Endothelial cell of umbilical vein (primary cell): Measurements from ENCODE around the gene NAT10. TPM values are rescaled to one million over a fixed set of nuclear protein-coding genes. Genes with fewer than 3 reads are reported as not detected.

ENCODE experiments used
- BruUV-seq: library from RNA; stranded (reverse); fragments of 400-500 nt; replicated peaks from 2 replicates; lab custom pipeline; 2021; lab: Mats Ljungman, UMichigan
- CTCF ChIA-PET: fragments of 300-600, 350-600 bp; sonication (Branson Sonifier 250); formaldehyde crosslinking; loops from one replicate; lab custom pipeline; 2021; ENCODE audit warnings: antibody characterized with exemption, inconsistent platforms; lab: Charles Lee
- POLR2A ChIA-PET: fragments of 300-600, 350-600 bp; sonication (Branson Sonifier 250); formaldehyde crosslinking; loops from one replicate; lab custom pipeline; 2021; ENCODE audit warnings: antibody characterized with exemption, inconsistent platforms; lab: Charles Lee
- DNase-seq: peaks from one replicate; pipeline ENCODE4 v3.0.0-alpha.2; 2011; ENCODE audit warnings: low read depth, low spot score
- FAIRE-seq: peaks from 2 replicates; lab custom pipeline; 2011; peaks lifted over from hg19 to GRCh38; lab: Jason Lieb, UNC
- H2AFZ ChIP-seq: 2 replicates; pipeline ENCODE4 v1.6.0; 2012; ENCODE audit warnings: low read depth, low read length, control low read depth, inconsistent platforms
- H3K27ac ChIP-seq: 2 replicates; pipeline ENCODE4 v1.5.1; 2011; ENCODE audit warnings: low read depth, mild to moderate bottlenecking, control low read depth, low read length, moderate library complexity; ENCODE audit not compliant: insufficient read depth
- H3K27me3 ChIP-seq, 2 experiments: 2 replicates each; pipeline versions ENCODE4 v1.6.0 to v1.6.1; 2011; ENCODE audit warnings: low read length in 2 of 2, mixed read lengths in 1 of 2; ENCODE audit not compliant: control insufficient read depth in 2 of 2, insufficient read depth in 2 of 2
- H3K36me3 ChIP-seq, 2 experiments: 2 replicates in 1 of 2; 3 replicates in 1 of 2; pipeline ENCODE4 v1.5.1; 2011; ENCODE audit warnings: low read length in 2 of 2, mild to moderate bottlenecking in 1 of 2, moderate library complexity in 1 of 2; ENCODE audit not compliant: control insufficient read depth in 2 of 2, insufficient read depth in 2 of 2; ENCODE audit errors: extremely low read depth in 1 of 2
- H3K4me1 ChIP-seq: 3 replicates; pipeline ENCODE4 v1.5.1; 2011; ENCODE audit warnings: mild to moderate bottlenecking, low read length; ENCODE audit not compliant: control insufficient read depth, insufficient read depth; ENCODE audit errors: extremely low read depth
- H3K4me2 ChIP-seq: 2 replicates; pipeline ENCODE4 v1.6.1; 2011; ENCODE audit warnings: low read length, control low read depth, mixed read lengths; ENCODE audit not compliant: insufficient read depth
- H3K4me3 ChIP-seq, 3 experiments: fragments of 200-600 bp in 1 of 3; sonication (generic), shearing (Covaris generic) in 1 of 3; replicated peaks in 1 of 3; 2 replicates each; pipeline ENCODE4 v1.5.1; 2011 to 2016; ENCODE audit warnings: control low read depth in 3 of 3, low read length in 3 of 3, mild to moderate bottlenecking in 2 of 3, inconsistent platforms in 1 of 3, low read depth in 1 of 3, moderate library complexity in 1 of 3; ENCODE audit not compliant: insufficient read depth in 1 of 3
- H3K79me2 ChIP-seq: 2 replicates; pipeline ENCODE4 v1.6.0; 2012; ENCODE audit warnings: low read length, inconsistent platforms; ENCODE audit not compliant: control insufficient read depth, insufficient read depth
- H3K9ac ChIP-seq: replicated peaks from 2 replicates; pipeline ENCODE3; 2011; ENCODE audit warnings: low read length, control low read depth; ENCODE audit not compliant: insufficient read depth; ENCODE audit errors: extremely low read depth
- H3K9me1 ChIP-seq: replicated peaks from 3 replicates; pipeline ENCODE4 v1.6.0; 2011; ENCODE audit warnings: mild to moderate bottlenecking, low read length; ENCODE audit not compliant: control insufficient read depth, insufficient read depth; ENCODE audit errors: extremely low read depth
- H3K9me3 ChIP-seq: replicated peaks from 2 replicates; pipeline ENCODE4 v1.5.1; 2012; ENCODE audit warnings: low read length, inconsistent platforms; ENCODE audit not compliant: control insufficient read depth, insufficient read depth
- H4K20me1 ChIP-seq: replicated peaks from 2 replicates; pipeline ENCODE3; 2011; ENCODE audit warnings: mild to moderate bottlenecking, low read length; ENCODE audit not compliant: control insufficient read depth, insufficient read depth; ENCODE audit errors: extremely low read depth
- EZH2 ChIP-seq: IDR thresholded peaks from 2 replicates; pipeline ENCODE4 v1.6.1; 2012; ENCODE audit warnings: borderline replicate concordance, low read depth, mild to moderate bottlenecking, moderate library complexity, low read length, inconsistent platforms; ENCODE audit not compliant: severe bottlenecking
- FOS ChIP-seq: IDR thresholded peaks from 2 replicates; pipeline ENCODE4 v1.6.1; 2011; ENCODE audit warnings: mild to moderate bottlenecking, low read length, moderate library complexity, borderline replicate concordance; ENCODE audit not compliant: insufficient read depth
- GATA2 ChIP-seq: IDR thresholded peaks from 2 replicates; pipeline ENCODE4 v1.7.0; 2011; ENCODE audit warnings: low read depth, mild to moderate bottlenecking, moderate library complexity, mixed read lengths, low read length; ENCODE audit not compliant: insufficient read length, insufficient read depth
- JUN ChIP-seq: IDR thresholded peaks from 2 replicates; pipeline ENCODE4 v1.6.1; 2011; ENCODE audit warnings: borderline replicate concordance, low read depth; ENCODE audit not compliant: insufficient read length, insufficient read depth
- POLR2AphosphoS5 ChIP-seq: IDR thresholded peaks from 2 replicates; pipeline ENCODE4 v1.6.1; 2012; ENCODE audit warnings: low read depth, mild to moderate bottlenecking, control low read depth, low read length, moderate library complexity; ENCODE audit not compliant: insufficient read depth
- dilution Hi-C: fragments of 300-500 bp; cut with MboI; formaldehyde crosslinking; loops from one replicate; pipeline ENCODE4 v1.15.0; 2019; ENCODE audit warnings: low sequenced_read_pairs; ENCODE audit not compliant: extremely low pct_ligation_motif_present
- intact Hi-C: fragments of 100-400 bp; cut with micrococcal nuclease; formaldehyde crosslinking; loops from one replicate; pipeline ENCODE4 v1.10.0; 2022
- polyA plus RNA-seq, 4 experiments: library from polyadenylated mRNA; depleted of rRNA in 3 of 4; stranded (reverse) in 3 of 4; unstranded in 1 of 4; fragments of >200 nt; gene quantifications; 2 replicates each; pipeline versions ENCODE4 v1.2.1 to v1.2.3, GENCODE V29; 2011 to 2012; ENCODE audit warnings: missing spikeins in 1 of 4
- total RNA-seq: library from RNA; stranded (reverse); gene quantifications from 2 replicates; pipeline ENCODE4 v1.2.3, GENCODE V29; 2021
- TF ChIP-seq, protein P1 (sequence below), 2 donors: IDR thresholded peaks; 1 replicate in 1 of 2; 2 replicates in 1 of 2; pipeline ENCODE4 v1.5.1; 2011; ENCODE audit warnings: low read length in 2 of 2, mild to moderate bottlenecking in 2 of 2, moderate library complexity in 2 of 2, control low read depth in 1 of 2, inconsistent platforms in 1 of 2, low read depth in 1 of 2; ENCODE audit not compliant: insufficient read depth in 1 of 2; ENCODE audit errors: extremely low read depth in 1 of 2
- TF ChIP-seq, protein P2 (sequence below): IDR thresholded peaks from 2 replicates; pipeline ENCODE4 v1.6.1; 2011; ENCODE audit not compliant: insufficient read depth, insufficient read length

The NAT10 gene
- total and polyA plus RNA-seq, 2 donors (not counting 3 experiments of a cell fraction or from before 2014, with no cell fraction given): 32.0 to 57.6 TPM

GRCh38 chr11:34160791-34161190 is 55.4 kb downstream of the NAT10 start:
- FAIRE-seq: no peak
- Histone ChIP-seq H4K20me1 (no peaks in the 10 kb centered on the region), H3K9me1 (no peaks in the 10 kb centered on the region), H3K9ac (no peak overlapping the region), H3K9me3 (no peaks in the 10 kb centered on the region), H3K36me3 (no peaks in the 10 kb centered on the region), H3K79me2 (no peaks in the 10 kb centered on the region), H3K27me3 (no peaks in the 10 kb centered on the region), H3K27ac (no peak overlapping the region), H3K4me1 (no peaks in the 10 kb centered on the region), H3K4me2 (no peak overlapping the region), H2AFZ (no peak overlapping the region), H3K4me3 (no peak overlapping the region)
- TF ChIP-seq GATA2: no peak
- no peak for TF ChIP-seq POLR2AphosphoS5
- TF ChIP-seq, protein P1, sequence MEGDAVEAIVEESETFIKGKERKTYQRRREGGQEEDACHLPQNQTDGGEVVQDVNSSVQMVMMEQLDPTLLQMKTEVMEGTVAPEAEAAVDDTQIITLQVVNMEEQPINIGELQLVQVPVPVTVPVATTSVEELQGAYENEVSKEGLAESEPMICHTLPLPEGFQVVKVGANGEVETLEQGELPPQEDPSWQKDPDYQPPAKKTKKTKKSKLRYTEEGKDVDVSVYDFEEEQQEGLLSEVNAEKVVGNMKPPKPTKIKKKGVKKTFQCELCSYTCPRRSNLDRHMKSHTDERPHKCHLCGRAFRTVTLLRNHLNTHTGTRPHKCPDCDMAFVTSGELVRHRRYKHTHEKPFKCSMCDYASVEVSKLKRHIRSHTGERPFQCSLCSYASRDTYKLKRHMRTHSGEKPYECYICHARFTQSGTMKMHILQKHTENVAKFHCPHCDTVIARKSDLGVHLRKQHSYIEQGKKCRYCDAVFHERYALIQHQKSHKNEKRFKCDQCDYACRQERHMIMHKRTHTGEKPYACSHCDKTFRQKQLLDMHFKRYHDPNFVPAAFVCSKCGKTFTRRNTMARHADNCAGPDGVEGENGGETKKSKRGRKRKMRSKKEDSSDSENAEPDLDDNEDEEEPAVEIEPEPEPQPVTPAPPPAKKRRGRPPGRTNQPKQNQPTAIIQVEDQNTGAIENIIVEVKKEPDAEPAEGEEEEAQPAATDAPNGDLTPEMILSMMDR (IDR thresholded peaks at IDR 0.05; ENCODE audit: extremely low read depth in 1 of 2, insufficient read depth in 1 of 2, low read depth in 1 of 2, low read length in 2 of 2): no peak
- no TSS peak for BruUV-seq
- intact Hi-C loops: no loop called here
- DNase-seq: no peak
- CTCF ChIA-PET: interaction anchor here (1.5 to 1.6 kb wide), 2 partner anchors 13 to 173 kb away, joined by 3 to 8 read pairs; no protein-coding TSS in a partner anchor
- dilution Hi-C loops: no loop called here
- POLR2A ChIA-PET: no interaction called here

DNA sequence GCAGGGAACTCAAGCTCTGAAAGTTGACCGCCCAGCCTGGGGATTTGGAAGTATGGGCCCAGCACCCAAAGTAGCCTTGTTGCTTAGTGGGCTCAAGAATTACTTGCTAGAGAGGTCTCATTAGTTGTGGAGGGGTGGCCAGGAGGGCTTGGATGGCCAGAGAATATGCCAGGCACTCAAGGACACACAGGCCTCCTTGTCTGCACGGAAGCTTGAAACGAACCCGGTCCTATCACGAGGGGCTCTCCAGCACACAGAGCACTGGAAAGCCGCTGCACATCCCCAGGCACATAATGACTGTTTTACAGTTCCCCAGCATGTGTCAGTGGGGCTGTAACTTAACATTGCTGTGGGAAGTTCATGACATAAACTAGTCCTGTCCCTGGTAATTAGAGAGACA is 55.9 kb downstream of the NAT10 start:
- CTCF ChIA-PET: interaction anchor here (1.5 kb wide), 1 partner anchor 13 kb away, joined by 8 read pairs; no protein-coding TSS in a partner anchor
- TF ChIP-seq JUN (no peak), GATA2 (no peak), EZH2 (no peak), POLR2AphosphoS5 (no peak), FOS (no peak)
- TF ChIP-seq, protein P2, sequence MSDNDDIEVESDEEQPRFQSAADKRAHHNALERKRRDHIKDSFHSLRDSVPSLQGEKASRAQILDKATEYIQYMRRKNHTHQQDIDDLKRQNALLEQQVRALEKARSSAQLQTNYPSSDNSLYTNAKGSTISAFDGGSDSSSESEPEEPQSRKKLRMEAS: no peak
- Histone ChIP-seq H2AFZ (no peak overlapping the region), H3K79me2 (no peaks in the 10 kb centered on the region), H3K4me2 (no peak overlapping the region), H3K9me3 (no peaks in the 10 kb centered on the region), H3K4me1 (no peaks in the 10 kb centered on the region), H3K9me1 (no peaks in the 10 kb centered on the region), H3K27ac (no peak overlapping the region), H3K9ac (no peak overlapping the region), H3K4me3 (no peak overlapping the region), H3K27me3 (no peaks in the 10 kb centered on the region), H3K36me3 (no peaks in the 10 kb centered on the region), H4K20me1 (no peaks in the 10 kb centered on the region)
- BruUV-seq: no TSS peak
- dilution Hi-C loops (no loop called here), intact Hi-C loops (no loop called here)
- DNase-seq (no peak), FAIRE-seq (no peak)
- POLR2A ChIA-PET: no interaction called here
